Neutrophil (primary cell): ENCODE results near the gene TTC27.

ENCODE experiments used
- H3K27ac ChIP-seq: fragments of 200-600 bp; sonication (generic); 2 replicates; pipeline ENCODE4 v1.5.1; 2016; ENCODE audit warnings: mild to moderate bottlenecking, moderate library complexity
- H3K27me3 ChIP-seq: fragments of 200-600 bp; sonication (generic); 2 replicates; pipeline ENCODE4 v1.6.0; 2016; ENCODE audit warnings: mild to moderate bottlenecking
- H3K36me3 ChIP-seq: fragments of 200-600 bp; sonication (generic); 2 replicates; pipeline ENCODE4 v1.5.1; 2017
- H3K4me1 ChIP-seq, 2 experiments: fragments of 200-600 bp in 1 of 2; sonication (generic) in 1 of 2; 1 replicate in 1 of 2; 2 replicates in 1 of 2; pipeline versions ENCODE4 v1.5.1 to v1.6.1; 2013 to 2016; ENCODE audit warnings: low read depth in 1 of 2, low read length in 1 of 2, mild to moderate bottlenecking in 1 of 2, moderate library complexity in 1 of 2; ENCODE audit not compliant: control insufficient read depth in 1 of 2, insufficient read depth in 1 of 2
- H3K4me3 ChIP-seq, 2 experiments: fragments of 200-600 bp in 1 of 2; sonication (generic) in 1 of 2; 1 replicate in 1 of 2; 2 replicates in 1 of 2; pipeline ENCODE4 v1.5.1; 2013 to 2016; ENCODE audit warnings: low read depth in 1 of 2, low read length in 1 of 2, mild to moderate bottlenecking in 1 of 2, moderate library complexity in 1 of 2
- H3K9me3 ChIP-seq: fragments of 200-600 bp; sonication (generic); 2 replicates; pipeline ENCODE4 v1.5.1; 2016
- TF ChIP-seq, protein P1 (sequence below): fragments of 200-600 bp; sonication (generic); IDR thresholded peaks from 2 replicates; pipeline ENCODE4 v1.5.1; 2016; ENCODE audit warnings: antibody characterized with exemption

TTC27 gene

DNA sequence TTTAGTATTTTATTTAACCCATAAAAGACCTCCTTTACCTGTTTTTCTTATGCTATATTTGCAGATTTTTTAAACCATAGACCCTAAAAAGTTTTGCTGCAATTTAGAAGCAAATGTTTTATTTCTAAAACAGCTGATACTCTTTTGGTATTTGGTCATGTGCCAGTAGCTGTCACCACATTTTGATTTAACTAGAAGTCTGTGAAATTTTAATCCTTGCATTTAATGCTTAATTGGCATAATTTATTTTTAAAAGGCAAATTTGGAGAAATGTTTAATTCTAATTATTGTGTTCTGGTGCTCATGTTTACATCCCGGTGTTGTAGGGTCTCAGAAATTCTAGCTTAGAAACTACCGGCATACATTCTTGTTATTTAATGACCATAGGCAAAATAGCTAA is 111.8 kb downstream of the TTC27 start:
- TF ChIP-seq, protein P1, sequence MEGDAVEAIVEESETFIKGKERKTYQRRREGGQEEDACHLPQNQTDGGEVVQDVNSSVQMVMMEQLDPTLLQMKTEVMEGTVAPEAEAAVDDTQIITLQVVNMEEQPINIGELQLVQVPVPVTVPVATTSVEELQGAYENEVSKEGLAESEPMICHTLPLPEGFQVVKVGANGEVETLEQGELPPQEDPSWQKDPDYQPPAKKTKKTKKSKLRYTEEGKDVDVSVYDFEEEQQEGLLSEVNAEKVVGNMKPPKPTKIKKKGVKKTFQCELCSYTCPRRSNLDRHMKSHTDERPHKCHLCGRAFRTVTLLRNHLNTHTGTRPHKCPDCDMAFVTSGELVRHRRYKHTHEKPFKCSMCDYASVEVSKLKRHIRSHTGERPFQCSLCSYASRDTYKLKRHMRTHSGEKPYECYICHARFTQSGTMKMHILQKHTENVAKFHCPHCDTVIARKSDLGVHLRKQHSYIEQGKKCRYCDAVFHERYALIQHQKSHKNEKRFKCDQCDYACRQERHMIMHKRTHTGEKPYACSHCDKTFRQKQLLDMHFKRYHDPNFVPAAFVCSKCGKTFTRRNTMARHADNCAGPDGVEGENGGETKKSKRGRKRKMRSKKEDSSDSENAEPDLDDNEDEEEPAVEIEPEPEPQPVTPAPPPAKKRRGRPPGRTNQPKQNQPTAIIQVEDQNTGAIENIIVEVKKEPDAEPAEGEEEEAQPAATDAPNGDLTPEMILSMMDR, result no peak
- H3K27ac ChIP-seq, result no peak overlapping the region
- no peak overlapping the region for H3K4me3 ChIP-seq
- no peaks in the 10 kb centered on the region for H3K9me3 ChIP-seq
- no peaks in the 10 kb centered on the region for H3K36me3 ChIP-seq
- no peaks in the 10 kb centered on the region for H3K4me1 ChIP-seq
- no peaks in the 10 kb centered on the region for H3K27me3 ChIP-seq

DNA sequence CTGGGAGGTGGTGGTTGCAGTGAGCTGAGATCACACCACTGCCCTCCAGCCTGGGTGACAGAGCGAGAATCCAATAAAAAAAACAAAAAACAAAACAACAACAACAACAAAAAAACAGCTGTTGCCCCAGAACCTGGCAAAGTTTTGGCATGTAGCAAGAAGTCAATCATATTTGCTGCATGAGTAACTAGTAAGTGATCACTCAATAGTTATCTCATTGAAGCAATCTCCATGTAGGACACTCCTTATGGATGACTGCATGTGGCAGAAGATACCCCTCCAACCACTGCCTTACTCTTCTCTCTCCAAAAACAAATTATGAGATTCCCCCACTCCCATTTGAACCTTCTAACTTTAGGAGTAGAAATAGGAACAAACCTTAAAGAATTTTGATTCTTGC is 113.7 kb downstream of the TTC27 start:
- Histone ChIP-seq H3K27ac (no peak overlapping the region), H3K9me3 (no peaks in the 10 kb centered on the region), H3K27me3 (no peaks in the 10 kb centered on the region), H3K36me3 (no peaks in the 10 kb centered on the region), H3K4me3 (no peak overlapping the region), H3K4me1 (no peaks in the 10 kb centered on the region)
- TF ChIP-seq, protein P1, result no peak

DNA sequence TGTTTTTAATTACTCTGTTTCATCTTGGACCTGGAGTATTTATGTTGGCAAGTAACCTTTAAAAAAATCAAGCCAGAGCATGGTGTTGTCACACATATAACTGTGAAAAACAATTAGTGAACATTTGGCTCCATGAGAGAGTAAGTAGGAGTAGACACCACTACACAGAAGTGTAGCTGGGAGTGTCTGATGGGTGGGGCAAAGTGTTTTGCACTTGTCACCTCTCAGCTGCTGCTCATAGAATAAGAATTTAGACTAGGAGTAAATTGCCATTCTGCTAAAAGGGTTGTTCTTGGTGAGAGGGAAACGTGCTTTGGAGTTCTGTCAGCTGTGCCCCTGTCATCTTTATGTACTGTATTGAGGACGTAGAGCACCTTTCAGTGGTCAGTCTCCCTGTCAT is 114.5 kb downstream of the TTC27 start:
- TF ChIP-seq, protein P1, result no peak
- H3K27me3 ChIP-seq, result no peaks in the 10 kb centered on the region
- H3K4me1 ChIP-seq, result no peaks in the 10 kb centered on the region
- H3K27ac ChIP-seq, result no peak overlapping the region
- no peak overlapping the region for H3K4me3 ChIP-seq
- no peaks in the 10 kb centered on the region for H3K9me3 ChIP-seq
- no peaks in the 10 kb centered on the region for H3K36me3 ChIP-seq

DNA sequence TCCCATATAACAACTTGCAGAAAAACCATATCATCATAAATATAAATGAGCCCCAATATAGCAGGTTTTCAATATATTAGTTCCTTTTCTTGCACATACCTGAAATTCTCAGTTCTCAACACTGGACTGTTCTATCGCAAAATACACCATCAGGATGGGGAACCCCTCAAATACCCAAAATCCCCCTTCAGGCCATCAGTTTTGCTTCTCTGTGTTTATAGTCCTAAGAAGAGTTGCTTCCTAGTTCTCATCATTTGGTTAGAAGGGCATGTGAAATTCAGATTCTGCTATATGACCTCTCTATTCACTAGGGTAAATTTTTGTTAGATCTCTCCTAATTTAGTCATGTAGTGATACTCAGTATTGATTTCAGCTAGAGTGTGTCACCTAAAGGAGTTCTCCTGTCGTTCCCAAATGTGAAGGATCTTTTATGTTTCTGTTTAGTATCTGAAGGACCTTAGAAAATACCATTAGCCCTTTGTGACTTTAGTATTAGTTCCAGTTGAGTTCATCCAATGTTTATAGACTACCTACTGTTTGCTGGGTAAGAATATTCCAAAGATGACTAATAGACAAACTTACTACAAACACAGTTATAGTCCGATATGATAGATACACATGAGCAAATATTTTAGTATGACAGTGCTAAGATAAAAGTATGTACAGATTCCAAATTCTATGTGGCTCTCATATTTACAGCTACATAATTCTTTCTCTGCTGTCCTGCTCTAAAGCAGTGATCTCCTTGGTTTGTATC is 115.8 kb downstream of the TTC27 start:
- Histone ChIP-seq H3K4me1 (no peaks in the 10 kb centered on the region), H3K27ac (no peak overlapping the region), H3K36me3 (no peaks in the 10 kb centered on the region), H3K9me3 (no peaks in the 10 kb centered on the region), H3K27me3 (no peaks in the 10 kb centered on the region), H3K4me3 (no peak overlapping the region)
- TF ChIP-seq, protein P1, result no peak

DNA sequence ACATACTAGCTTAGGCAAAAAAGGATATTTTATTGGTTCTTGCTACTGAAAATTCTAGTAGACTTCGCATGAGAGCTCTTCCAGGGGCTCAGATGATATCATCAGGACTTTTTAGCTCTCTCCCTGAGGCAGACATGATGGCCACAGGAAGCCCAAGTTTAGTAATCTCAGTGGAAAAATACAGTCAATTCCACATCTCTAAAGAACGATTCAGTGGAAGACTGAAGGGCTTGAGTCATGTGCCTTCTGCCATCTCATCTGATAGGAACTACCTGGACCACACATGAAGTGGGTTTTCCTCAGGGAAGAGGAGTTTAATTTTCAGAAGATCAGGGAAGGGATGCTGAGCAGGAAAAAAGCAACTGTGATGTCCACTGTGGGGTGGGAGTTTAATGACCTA is 117.3 kb downstream of the TTC27 start:
- Histone ChIP-seq H3K9me3 (no peaks in the 10 kb centered on the region), H3K4me1 (no peaks in the 10 kb centered on the region), H3K27ac (no peak overlapping the region), H3K4me3 (no peak overlapping the region), H3K36me3 (no peaks in the 10 kb centered on the region), H3K27me3 (no peaks in the 10 kb centered on the region)
- TF ChIP-seq, protein P1, result no peak
